ENCODE data around the gene DGCR6L.
"Not testable (repeated sequence)": the region's sequence is repeated elsewhere in the genome, so short reads cannot be mapped to it uniquely, and the experiment has no call there.

The DGCR6L gene

GRCh38 chr22:20273758-20274181 is 46.1 kb downstream of the DGCR6L start:
- DNase-seq: no peak

DNA sequence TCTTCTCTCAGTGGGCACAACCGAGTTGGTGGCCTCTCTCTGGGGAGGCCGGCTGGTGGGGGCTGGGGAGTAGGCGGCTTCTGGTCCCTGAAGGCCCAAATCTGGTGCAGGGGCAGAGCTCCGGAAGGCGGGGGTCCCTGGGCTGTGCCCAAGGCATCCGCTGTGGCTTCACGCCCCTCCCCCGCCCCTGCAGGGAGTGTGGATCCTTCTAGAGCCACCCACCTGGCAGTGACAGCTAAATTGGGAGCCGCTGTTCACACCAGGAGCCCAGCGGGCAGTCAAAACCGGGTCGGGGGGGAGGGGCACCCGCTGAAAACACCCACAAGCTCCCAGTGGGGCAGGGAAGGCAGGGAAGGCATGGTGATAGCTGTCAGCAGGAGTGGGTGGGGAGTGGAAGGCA is 47.2 kb downstream of the DGCR6L start:
- no peak for DNase-seq

GRCh38 chr22:20272174-20272573 is 47.7 kb downstream of the DGCR6L start:
- DNase-seq: no peak

DNA sequence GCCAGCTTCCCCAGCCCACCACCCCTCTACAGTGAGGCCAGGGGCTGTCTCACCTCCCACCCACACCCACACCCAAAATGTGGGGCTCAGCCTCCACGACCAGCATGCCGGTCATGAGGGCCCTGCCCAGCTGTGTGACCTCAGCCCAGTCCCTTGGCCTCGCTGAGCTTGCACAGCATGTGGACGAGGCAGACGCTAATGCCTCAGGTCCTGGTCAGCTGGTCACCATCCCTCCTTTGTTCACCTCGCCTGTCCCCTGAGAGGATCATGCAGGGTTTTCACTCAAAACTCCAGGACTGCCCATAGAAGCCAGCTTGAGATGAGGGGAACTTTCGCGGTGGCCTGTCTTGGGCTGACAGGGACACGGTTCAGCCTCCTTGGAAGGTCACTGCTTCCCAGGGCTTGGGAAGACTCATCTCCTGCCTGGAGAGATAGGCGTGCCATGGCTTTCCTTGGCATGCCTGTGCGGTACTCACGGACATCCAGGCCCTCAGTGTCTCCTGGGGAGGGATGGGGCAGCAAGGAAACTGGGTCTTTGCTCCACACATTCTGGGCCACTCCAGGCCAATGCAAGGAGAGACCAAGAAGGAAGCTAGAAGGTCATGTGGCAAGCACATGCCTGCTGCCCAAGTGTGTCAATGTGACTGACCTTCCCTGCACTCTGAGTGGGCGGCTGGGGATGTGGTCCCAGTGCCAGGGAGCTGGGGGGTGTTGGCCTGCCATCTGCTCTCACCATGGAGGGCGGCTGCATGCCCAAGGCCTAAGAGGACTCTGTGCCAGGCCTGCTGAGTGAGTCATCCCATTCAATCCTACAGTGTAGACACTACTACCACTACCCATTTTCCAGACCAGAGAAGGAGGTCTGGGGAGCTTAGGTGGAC is 48.5 kb downstream of the DGCR6L start:
- no peak for DNase-seq

- not testable (repeated sequence) for DNase-seq
Measured at GRCh38 chr22:20270190-20271113, 49.4 kb downstream of the DGCR6L start.

- not testable (repeated sequence) for DNase-seq
Measured at GRCh38 chr22:20269673-20270072, 50.2 kb downstream of the DGCR6L start.

GRCh38 chr22:20269201-20269600 is 50.7 kb downstream of the DGCR6L start:
- not testable (repeated sequence) for DNase-seq

- peak; percentile 31 for DNase-seq
Measured at GRCh38 chr22:20268279-20269012, 51.4 kb downstream of the DGCR6L start, which contains the start of gene RTN4R. TSS of gene RTN4R (minus strand) at chr22:20268318. CDS start at chr22:20268092, 226 bp downstream.

GRCh38 chr22:20267441-20268278 is 52.2 kb downstream of the DGCR6L start:
- no peak for DNase-seq

DNA sequence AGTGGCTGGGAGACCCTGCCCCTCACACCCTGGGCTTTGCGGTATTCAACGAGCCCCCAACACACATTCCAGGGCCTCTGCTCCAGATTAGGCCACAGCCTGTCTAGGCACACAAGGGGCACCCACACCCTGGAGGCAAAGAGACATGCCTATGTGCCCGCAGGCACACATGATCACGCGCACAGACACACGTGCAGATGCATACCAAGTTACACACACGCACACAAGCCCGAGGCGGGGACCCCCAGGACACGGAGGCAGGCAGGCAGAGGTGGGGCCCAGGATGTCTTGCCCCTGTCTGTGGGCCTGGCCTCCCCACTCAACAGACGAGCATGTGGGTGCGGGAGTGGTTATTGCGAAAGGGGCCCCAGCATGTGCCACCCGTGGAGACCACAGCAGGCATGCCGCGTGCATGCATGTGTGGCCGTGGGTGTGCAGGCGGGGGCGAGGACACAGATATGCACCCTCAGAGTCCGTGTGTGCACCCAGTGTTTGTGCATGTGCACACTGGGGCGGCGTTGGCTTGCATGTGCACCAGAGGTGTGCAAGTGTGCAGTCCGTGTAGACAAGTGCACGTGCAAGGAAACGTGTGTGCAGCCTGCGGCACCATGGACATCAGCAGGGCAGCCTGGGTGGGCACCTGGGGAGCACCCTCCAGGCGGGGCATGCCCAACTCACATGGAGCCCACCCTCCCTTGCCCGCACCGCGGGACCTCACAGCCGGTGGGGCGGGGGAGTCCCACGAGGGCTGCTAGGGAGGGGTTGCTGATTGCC is 53.0 kb downstream of the DGCR6L start:
- DNase-seq: not testable (repeated sequence)

DNA sequence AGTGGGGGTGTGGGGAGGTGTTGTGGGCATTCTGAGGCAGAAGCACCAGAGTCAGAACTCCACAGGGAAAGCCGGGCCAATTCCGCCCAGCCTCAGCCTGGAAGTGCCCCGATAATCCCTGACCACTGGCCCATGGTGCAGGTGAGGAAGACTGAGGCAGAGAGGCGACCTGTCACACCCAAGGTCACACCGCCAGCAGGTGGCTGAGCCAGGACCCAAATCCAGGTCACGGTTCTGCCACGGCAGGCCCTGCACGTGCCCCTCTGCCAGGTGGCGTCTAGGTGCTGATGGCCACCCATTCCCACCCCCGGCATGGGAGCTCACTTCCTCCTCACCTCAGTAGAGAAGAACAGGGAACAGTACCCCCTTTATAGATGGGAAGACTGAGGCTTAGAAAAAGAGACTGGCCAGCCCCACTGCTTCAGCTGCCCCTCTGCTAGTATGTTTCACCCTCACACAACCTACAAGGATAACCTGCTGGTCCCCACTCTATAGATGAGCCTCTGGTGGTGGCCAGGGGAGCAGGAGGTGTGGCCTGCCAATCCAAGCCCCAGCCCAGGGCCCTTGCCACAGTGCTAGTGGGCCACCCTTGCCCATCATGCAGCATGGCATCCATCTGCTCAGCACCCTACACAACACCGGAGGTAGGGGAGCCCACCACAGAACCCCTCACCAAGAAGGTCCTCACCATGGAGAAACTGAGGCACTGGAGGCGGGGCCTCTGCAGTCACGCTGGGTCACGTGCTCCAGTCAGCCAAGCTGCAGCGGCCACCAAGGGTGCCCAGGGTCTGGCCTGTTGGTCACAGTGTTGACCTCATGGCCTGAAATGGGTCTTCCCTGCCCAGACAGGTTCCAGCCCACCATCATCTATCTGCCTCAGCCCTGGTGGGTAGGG is 53.8 kb downstream of the DGCR6L start:
- not testable (repeated sequence) for DNase-seq

DNA sequence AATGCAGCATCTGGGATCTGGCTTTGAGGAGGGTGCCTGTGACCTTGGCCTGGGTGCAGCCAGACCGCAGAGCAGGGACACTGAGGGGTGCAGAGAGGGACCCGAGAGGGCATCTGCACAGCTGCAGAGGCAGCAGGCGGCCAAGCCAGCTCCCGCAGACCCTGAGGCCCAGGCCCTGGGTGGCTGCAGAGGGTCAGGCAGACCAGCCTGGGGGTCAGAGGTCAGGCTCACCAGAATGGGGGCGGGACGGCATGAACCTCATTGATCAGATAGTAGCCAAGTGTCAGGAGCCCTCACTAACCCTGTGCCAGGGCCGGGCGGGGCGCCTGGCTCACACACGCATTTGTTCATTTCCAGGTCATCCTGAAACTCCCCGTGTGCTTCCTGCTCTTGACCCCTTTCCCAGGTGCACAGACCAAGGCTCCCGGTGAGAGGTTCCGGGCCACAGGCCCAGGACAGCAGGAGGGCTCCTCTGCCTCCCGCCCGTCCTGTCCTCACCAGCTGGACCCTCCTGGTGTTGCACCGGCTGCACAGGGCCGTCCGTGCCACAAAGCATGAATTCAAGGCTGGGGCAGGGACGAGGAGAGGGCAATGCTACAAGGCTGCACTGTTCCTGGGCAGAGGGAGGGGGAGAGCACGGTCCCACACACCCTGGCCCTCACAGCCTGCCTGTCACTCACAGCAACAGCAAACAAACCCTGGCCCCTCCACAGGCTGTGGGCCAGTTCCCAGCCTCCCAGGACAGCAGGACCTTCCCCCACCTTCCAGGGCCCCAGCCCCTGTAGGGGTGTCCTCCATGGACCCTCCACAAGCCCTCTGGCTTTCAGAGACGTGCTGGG is 55.0 kb downstream of the DGCR6L start:
- no peak for DNase-seq
